HG02884 (cell line): Measurements from ENCODE around the gene KRR1.
A peak's percentile ranks its signal among the peaks of the same experiment; 100 is the strongest.
"Not testable (repeated sequence)": the region's sequence is repeated elsewhere in the genome, so short reads cannot be mapped to it uniquely, and the experiment has no call there.

Experiments
- ATAC-seq: cut with Tn5 transposase; IDR thresholded peaks from one replicate; pipeline ENCODE4 v1.9.1; 2021; ENCODE audit warnings: mild to moderate bottlenecking, moderate library complexity; ENCODE audit not compliant: unreplicated experiment

KRR1 gene

DNA sequence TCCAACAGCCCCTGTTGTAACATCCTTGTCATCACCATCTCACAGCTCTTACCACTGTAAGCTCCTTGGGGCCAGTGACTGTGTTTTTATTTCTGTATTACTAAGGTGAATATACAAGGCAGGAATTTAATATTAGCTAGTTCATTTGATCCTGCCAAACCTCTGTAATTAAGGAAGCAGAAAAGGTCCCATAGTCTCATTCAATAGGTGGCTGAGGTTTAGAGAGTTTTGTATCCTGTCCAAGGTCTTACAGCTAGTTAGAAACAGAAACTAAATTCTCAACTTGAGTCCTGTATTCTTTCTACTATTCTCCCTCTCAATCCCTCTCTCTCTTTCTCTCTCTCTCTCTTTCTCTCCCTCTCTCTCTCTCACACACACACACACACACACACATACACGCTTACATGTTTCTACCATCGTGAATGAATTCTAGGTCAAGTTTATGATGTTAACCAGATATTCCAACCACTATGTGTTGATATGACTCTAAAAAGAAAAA is 31.4 kb downstream of the KRR1 start:
- ATAC-seq, result peak; percentile 20

DNA sequence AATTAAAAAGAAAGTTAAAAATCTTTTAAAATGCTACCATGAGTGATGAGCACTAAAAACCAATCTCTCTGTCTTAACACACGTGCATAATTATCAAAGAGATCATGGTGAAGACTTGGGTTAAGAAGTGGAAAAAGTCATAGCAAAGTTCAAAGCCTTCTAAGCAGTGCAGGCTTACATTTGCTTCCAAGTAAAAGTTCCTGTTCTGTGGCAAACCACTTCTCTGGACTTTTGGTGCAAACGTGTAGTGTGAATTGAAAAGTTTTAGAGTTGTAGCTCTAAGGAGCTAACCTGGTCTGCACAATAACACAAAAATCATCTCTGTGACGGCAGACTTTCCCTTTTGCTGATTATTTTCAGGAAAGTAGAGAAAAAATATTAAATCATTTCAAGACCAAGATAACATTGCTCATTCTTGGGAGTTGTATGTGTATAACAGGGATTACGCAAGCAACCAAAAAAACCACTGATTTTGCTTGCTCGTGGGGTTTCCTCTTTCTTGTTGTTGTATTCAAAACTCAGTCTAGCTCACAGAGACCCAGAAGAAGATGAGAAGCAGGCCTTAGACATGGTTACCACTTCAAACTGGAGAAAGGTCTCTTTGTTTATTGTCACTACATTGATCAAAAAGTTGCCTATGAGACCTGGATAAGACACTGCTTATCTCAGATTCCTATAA is 33.2 kb downstream of the KRR1 start:
- ATAC-seq, result peak; percentile 24

DNA sequence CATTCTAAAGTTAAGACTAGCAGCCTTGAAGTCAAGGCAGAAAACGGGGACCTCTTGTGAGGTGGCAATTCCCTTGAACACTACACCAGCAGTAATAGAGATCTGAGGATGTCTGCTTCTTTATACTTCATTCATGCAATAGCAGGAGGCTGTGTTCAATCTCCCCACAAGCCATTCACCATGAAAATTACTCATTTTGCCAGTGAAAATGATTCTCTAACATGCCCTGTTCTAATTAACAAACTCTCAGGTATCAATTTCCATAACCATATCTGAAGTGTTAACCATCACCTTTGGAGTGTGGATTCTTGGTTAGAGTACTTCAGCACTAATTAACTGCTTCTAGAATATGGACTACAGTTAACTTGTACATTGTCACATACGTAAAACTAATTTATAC is 34.3 kb downstream of the KRR1 start:
- ATAC-seq, result no peak

DNA sequence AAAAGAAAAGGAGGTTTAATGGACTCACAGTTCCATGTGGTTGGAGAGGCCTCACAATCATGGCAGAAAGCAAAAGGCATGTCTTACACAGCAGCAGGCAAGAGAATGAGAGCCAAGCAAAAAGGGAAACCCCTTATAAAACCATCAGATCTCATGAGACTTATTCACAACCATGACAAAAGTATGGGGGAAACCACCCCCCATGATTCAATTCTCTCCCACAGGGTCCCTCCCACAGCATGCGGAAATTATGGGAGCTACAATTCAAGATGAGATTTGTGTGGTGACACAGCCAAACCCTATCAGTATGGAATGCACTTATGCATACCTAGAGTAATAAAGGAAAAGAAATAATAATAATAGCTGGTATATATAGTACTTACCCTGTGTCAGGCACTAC is 35.3 kb downstream of the KRR1 start:
- ATAC-seq, result no peak

DNA sequence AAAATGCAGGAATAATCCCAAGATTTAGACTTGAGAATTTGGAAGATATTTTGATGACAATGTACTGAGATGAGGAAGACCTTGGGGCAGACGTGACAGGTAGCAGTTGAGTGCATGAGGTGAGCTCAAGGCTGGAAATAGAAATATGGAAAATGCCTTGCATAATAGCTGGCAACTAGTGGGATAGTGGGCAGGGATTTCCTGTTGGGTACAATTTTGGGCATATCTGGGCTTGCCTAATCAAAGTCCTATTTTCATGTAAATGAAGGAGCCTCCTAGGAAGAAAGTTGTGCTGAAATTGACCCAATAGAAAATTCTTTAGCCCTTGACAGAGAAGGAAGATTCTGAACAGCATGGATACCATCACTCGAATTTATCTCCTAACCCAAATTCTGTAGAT is 37.3 kb downstream of the KRR1 start:
- no peak for ATAC-seq

DNA sequence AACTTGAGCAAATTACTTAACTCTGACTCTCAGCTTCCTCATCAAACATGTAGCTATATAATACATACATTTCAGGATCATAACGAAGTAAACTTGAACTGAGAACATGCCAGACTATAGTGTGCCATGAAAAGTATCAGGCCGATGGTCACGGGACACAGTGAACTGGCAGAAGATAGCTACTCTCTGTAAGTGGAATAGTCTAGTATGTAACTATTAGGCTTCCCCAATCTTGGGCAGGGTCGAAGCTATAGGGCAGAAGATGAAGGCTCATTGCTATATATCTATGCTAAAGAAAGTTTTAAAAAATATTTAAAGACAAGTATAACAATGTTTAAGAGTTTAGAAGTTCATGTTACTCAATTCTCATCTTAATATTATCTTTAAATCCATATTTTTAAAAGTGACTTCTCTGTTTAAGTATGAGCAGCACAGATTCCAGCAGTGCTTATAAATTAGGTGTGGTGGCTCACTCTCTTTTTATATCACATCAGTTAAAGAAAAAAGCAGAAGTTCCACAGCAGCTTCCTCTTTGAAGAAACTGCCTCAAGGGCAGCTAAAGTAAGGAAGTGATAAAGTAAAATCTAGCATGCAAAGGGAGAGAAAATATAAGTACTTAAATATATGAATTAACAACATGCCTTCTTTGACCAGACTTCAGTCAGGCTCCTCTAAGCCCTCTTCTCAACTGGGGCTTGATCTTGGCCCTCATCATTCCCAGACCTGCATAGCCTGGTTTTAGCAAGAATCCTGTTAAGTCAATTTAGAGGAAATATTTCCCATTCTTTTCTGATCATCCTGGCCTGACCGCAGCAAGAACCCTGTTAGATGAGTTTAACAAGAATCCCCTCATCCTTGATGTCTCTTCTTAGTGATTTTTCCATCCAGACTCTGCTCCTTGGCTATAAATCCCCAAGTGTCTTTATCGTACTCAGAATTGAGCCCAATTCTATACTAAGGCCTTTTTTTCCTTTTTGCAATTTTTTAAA is 39.2 kb downstream of the KRR1 start:
- ATAC-seq, result peak; percentile 64

DNA sequence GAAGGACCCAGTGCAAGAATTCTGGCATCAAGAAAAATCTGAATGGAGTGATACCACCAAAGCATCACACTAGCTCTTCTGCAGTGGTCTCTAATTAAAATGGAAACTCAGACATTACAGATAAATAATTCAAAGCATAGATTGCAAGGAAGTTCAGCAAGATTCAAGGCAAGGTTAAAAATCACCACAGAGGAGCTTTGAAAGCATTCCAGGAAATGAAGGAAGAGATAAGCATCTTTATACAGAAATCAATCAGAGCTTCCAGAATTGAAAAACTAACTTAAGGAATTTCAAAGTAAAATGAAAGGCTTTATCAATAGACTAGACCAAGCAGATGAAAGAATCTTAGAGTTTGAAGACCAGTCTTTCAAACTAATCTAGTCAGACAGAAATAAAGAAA is 51.2 kb downstream of the KRR1 start:
- no peak for ATAC-seq

- ATAC-seq, result no peak
Observed at GRCh38 chr12:75459755-75460154, 51.7 kb downstream of the KRR1 start.

DNA sequence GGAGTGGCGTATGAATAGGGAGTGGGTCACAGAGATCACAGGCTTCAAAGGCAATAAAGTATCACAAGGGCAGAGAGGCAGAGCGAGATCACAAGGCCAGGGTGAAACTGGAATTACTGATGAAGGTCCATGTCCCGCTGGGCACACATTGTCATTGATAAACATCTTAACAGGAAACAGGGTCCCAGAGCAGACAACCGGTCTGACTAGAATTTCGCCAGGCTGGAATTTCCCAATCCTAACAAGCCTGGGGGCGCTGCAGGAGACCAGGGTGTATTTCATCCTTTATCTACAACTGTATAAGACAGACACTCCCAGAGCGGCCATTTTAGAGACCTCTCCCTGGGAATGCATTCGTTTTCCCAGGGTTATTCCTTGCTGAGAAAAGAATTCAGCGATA is 53.5 kb downstream of the KRR1 start:
- not testable (repeated sequence) for ATAC-seq

- ATAC-seq, result no peak
Observed at GRCh38 chr12:75457191-75457590, 54.2 kb downstream of the KRR1 start.

DNA sequence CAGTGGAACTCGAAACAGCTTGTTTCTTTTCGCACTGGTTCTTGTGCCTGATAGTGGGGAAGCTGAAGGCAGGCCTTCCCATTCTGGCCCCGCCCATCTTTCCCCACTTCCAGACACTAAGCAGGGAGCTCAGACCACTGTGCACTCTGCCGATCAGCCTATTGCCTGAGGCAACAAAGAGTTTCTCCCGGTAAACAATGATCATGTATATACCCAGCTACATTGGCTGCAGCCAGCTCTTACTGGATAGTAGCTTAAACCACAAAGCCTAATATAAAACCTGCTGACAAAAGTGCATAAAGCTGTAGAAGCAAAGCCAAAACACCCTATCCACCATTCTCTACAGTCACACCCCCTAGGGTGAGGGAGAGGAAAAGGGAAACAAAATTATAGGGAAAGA is 55.6 kb downstream of the KRR1 start:
- ATAC-seq, result no peak

GRCh38 chr12:75452675-75453330 is 58.6 kb downstream of the KRR1 start:
- no peak for ATAC-seq

GRCh38 chr12:75447691-75448393 is 63.6 kb downstream of the KRR1 start:
- no peak for ATAC-seq

DNA sequence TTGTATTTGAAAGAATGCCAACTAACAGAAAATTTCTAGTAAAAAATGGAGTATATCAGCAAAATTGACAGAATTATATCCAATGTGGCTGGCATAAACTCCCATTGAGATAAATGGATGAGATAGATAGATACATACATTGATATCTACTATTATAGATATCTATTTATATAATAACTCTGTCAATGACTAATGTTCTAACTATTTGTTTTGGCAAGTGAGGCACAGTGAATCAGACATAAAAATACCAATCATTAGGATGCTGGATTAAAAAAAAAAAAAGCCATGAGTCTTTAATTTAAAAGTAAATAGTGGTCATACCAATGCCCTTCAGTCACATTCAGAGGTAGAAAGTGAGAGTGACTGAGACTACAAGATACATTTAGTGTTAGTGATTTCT is 64.6 kb downstream of the KRR1 start:
- no peak for ATAC-seq

DNA sequence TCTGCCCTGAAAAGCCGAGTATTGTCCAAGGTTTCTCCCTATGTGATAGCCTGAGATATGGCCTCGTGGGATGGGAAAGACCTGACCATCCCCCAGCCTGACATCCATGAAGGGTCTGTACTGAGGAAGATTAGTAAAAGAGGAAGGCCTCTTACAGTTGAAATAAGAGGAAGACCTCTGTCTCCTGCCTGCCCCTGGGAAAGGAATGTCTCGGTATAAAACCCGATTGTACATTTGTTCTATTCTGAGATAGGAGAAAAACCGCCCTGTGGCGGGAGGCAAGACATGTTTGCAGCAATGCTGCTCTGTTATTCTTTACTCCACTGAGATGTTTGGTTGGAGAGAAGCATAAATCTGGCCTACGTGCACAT is 66.3 kb downstream of the KRR1 start:
- not testable (repeated sequence) for ATAC-seq

DNA sequence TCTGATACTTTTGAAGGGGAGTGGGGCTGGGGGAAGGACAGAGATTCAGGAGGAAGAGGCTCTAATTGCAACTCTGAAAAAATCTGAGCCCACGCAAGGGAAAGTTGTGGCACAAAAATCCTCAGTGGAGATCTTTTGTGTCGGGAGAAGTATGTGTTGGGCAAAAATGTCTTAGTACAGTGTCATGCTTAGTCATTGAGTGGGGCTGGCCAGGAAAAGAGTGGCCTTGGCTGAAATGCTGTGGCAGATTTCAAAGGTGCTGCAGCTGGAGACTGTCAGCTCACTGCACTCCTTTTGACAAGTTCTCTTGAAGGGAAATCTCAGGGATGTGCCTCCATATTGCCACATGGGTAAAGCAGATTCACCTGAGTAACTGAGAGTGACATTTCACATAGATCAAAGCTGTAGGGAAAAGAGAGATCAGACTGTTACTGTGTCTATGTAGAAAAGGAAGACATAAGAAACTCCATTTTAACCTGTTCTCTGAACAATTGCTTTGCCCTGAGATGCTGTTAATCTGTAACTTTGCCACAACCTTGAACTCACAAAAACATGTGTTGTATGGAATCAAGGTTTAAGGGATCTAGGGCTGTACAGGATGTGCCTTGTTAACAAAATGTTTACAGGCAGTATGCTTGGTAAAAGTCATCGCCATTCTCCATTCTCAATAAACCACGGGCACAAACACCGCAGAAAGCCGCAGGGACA is 66.8 kb downstream of the KRR1 start:
- ATAC-seq, result no peak

- no peak for ATAC-seq
Observed at GRCh38 chr12:75443709-75444108, 67.7 kb downstream of the KRR1 start.

- not testable (repeated sequence) for ATAC-seq
Observed at GRCh38 chr12:75442454-75442853, 69.0 kb downstream of the KRR1 start.

DNA sequence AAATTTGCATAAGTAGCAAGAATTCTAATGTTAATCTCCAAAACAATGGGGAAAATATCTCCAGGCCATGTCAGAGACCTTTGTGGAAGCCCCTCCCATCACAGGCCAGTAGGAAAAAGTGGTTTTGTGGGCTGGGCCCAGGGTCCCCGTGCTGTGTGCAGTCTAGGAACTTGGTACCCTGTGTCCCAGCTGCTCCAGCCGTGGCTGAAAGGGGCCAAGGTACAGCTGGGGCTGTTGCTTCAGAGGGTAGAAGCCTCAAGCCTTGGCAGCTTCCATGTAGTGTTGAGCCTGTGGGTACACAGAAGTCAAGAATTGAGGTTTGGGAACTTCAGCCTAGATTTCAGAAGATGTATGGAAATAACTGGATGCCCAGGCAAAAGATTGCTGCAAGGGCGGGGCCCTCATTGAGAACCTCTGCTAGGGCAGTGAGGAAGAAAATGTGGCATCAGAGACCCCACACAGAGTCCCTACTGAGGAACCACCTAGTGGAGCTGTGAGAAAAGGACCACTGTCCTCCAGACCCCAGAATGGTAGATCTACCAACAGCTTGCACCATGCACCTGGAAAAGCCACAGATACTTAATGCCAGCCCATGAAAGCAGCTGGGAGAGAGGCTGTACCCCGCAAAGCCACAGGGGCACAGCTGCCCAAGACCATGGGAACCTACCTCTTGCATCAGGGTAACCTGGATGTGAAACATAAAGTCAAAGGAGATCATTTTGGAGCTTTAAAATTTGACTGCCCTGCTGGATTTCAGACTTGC is 69.5 kb downstream of the KRR1 start:
- not testable (repeated sequence) for ATAC-seq
